Fibroblast of lung (primary cell): Measurements from ENCODE around the gene ANLN. TPM values are rescaled to one million over a fixed set of nuclear protein-coding genes. Genes with fewer than 3 reads are reported as not detected.
A peak's percentile ranks its signal among the peaks of the same experiment; 100 is the strongest.

ENCODE experiments used
- DNase-seq, 2 donors: peaks; one replicate each; pipeline versions ENCODE4 v3.0.0 to v3.0.0-alpha.2; 2010; ENCODE audit warnings: low read depth in 2 of 2
- H2AFZ ChIP-seq: 2 replicates; pipeline ENCODE4 v1.5.1; 2012; ENCODE audit warnings: low read length, control low read depth, inconsistent platforms
- H3K27ac ChIP-seq: 2 replicates; pipeline ENCODE4 v1.5.1; 2011; ENCODE audit warnings: low read length, control low read depth; ENCODE audit not compliant: insufficient read depth
- H3K27me3 ChIP-seq: 2 replicates; pipeline ENCODE4 v1.5.1; 2011; ENCODE audit warnings: mild to moderate bottlenecking, low read length; ENCODE audit not compliant: control insufficient read depth, insufficient read depth
- H3K36me3 ChIP-seq: 2 replicates; pipeline ENCODE4 v1.5.1; 2011; ENCODE audit warnings: low read length; ENCODE audit not compliant: control insufficient read depth, insufficient read depth
- H3K4me1 ChIP-seq: 2 replicates; pipeline ENCODE4 v1.5.1; 2011; ENCODE audit warnings: low read length; ENCODE audit not compliant: control insufficient read depth, insufficient read depth; ENCODE audit errors: extremely low read depth
- H3K4me2 ChIP-seq: 2 replicates; pipeline ENCODE4 v1.5.1; 2011; ENCODE audit warnings: low read length, control low read depth; ENCODE audit not compliant: insufficient read depth; ENCODE audit errors: extremely low read depth
- H3K4me3 ChIP-seq, 4 experiments: fragments of 200-600 bp in 1 of 4; sonication (generic) in 1 of 4; replicated peaks in 1 of 4; 2 replicates each; pipeline ENCODE4 v1.5.1; 2011 to 2016; ENCODE audit warnings: low read length in 4 of 4, low read depth in 3 of 4, mild to moderate bottlenecking in 3 of 4, control low read depth in 2 of 4, inconsistent platforms in 1 of 4, mixed read lengths in 1 of 4; ENCODE audit not compliant: insufficient read depth in 1 of 4; ENCODE audit errors: control extremely low read depth in 1 of 4
- H3K79me2 ChIP-seq: 2 replicates; pipeline ENCODE4 v1.5.1; 2012; ENCODE audit warnings: mild to moderate bottlenecking, low read length, inconsistent platforms; ENCODE audit not compliant: control insufficient read depth, insufficient read depth
- H3K9ac ChIP-seq: 2 replicates; pipeline ENCODE4 v1.5.1; 2011; ENCODE audit warnings: mild to moderate bottlenecking, low read length, control low read depth; ENCODE audit not compliant: insufficient read depth
- H3K9me3 ChIP-seq: 2 replicates; pipeline ENCODE4 v1.5.1; 2012; ENCODE audit warnings: low read depth, low read length; ENCODE audit not compliant: control insufficient read depth, insufficient read depth
- H4K20me1 ChIP-seq: 2 replicates; pipeline ENCODE4 v1.5.1; 2011; ENCODE audit warnings: low read length; ENCODE audit not compliant: control insufficient read depth, insufficient read depth; ENCODE audit errors: extremely low read depth
- CTCF ChIP-seq, 2 donors: IDR thresholded peaks in 1 of 2; conservative IDR thresholded peaks in 1 of 2; 1 replicate in 1 of 2; 2 replicates in 1 of 2; pipeline ENCODE4 v1.5.1; 2011 to 2012; ENCODE audit warnings: low read length in 2 of 2, control low read depth in 1 of 2, inconsistent platforms in 1 of 2, low read depth in 1 of 2, mild to moderate bottlenecking in 1 of 2
- EZH2 ChIP-seq: IDR thresholded peaks from 2 replicates; pipeline ENCODE4 v1.5.1; 2012; ENCODE audit warnings: low read length, control low read depth, mild to moderate bottlenecking; ENCODE audit errors: missing control alignments
- polyA plus RNA-seq, 2 donors: library from polyadenylated mRNA; depleted of rRNA in 1 of 2; stranded (reverse) in 1 of 2; unstranded in 1 of 2; fragments of >200 nt; gene quantifications; 2 replicates each; pipeline ENCODE4 v1.2.1, GENCODE V29; 2011 to 2012; ENCODE audit warnings: missing spikeins in 1 of 2
- total RNA-seq: library from RNA; depleted of rRNA; stranded (reverse); fragments of >200 nt; gene quantifications from 2 replicates; pipeline ENCODE4 v1.2.1, GENCODE V29; 2014

The ANLN gene
- total and polyA plus RNA-seq, 2 donors (not counting 1 experiment from before 2014, with no cell fraction given): 21.5 to 25.3 TPM

DNA sequence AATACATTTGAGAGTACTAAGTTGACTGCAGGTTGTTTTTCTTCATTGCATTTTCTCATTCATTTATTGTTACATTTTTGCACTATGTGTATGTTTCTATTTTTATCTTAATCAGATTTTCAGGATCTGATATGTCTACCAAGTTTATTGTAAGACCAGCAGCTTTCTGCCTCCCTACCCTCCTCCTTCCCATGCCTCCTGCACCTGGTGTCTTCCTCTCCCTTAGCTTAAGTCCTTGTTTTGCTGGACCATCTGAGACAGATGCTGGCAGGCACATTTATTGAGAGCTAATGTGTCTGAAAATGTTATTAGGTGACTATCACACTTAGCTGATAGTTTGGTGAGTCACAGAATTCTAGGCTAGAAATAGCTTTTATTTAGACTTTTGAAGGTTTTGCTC is 79.6 kb downstream of the ANLN start:
- Histone ChIP-seq H3K4me3 (no peak overlapping the region), H3K27ac (no peak overlapping the region), H3K9ac (no peak overlapping the region), H3K79me2 (no peaks in the 10 kb centered on the region), H3K36me3 (no peaks in the 10 kb centered on the region), H3K27me3 (no peaks in the 10 kb centered on the region), H4K20me1 (no peaks in the 10 kb centered on the region), H2AFZ (no peak overlapping the region), H3K4me1 (no peaks in the 10 kb centered on the region), H3K9me3 (no peaks in the 10 kb centered on the region), H3K4me2 (no peak overlapping the region)
- DNase-seq: peak in 1 of 2 donors; percentile 31
- no peak for TF ChIP-seq CTCF (conservative IDR thresholded peaks at IDR 0.05 in 1 of 2, IDR thresholded peaks at IDR 0.05 in 1 of 2; ENCODE audit: low read depth in 1 of 2, low read length in 2 of 2)
- TF ChIP-seq EZH2: no peak

- no peak overlapping the region for H3K4me3 ChIP-seq
- H3K9me3 ChIP-seq: no peaks in the 10 kb centered on the region
- H3K36me3 ChIP-seq: no peaks in the 10 kb centered on the region
- no peaks in the 10 kb centered on the region for H3K4me1 ChIP-seq
- no peak overlapping the region for H3K27ac ChIP-seq
- no peaks in the 10 kb centered on the region for H3K79me2 ChIP-seq
- TF ChIP-seq CTCF (conservative IDR thresholded peaks at IDR 0.05 in 1 of 2, IDR thresholded peaks at IDR 0.05 in 1 of 2; ENCODE audit: low read depth in 1 of 2, low read length in 2 of 2) (no peak), EZH2 (no peak)
- H4K20me1 ChIP-seq: no peaks in the 10 kb centered on the region
- H3K27me3 ChIP-seq: no peaks in the 10 kb centered on the region
- DNase-seq: no peak
- H2AFZ ChIP-seq: no peak overlapping the region
- no peak overlapping the region for H3K9ac ChIP-seq
- no peak overlapping the region for H3K4me2 ChIP-seq
Observed at GRCh38 chr7:36472141-36472729, 82.6 kb downstream of the ANLN start.

DNA sequence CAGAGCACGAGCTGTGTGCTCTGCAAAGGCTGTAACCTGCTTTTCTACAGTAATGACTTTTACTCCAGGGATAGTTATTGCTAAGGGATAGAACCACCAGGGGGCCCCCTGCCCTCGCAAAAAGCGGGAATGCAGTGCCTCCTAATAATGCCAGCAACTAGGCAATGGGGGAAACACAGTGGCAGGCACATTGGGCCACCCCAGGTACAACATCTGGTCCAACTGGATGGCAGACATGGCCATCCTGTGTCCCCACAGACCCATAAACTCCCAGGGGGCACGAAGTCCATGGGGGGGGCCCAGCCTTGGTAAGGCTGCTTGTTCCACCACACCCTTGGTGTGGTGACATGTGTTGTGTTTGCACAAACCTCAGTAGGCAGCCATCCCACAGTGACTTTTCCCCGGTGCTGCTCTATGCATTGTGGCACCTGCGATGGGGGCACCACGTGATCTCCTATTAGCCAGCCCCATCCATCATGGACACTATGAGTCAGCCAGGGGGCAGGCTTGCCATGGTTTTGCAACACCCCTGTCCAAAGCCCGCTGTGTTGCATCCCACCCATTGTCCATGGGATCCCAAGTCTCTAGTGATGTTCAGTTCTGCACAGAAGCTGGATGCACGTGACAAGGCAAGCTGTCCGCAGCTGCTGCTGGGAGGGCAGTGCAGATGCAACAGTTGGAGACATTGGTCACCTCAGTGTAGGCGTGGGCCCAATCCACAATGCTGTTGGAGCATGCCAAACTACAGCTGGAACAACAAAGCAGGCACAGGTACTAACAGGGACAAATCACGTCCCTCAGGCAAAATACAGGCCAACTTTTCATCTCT is 84.0 kb downstream of the ANLN start:
- H3K27ac ChIP-seq: no peak overlapping the region
- no peaks in the 10 kb centered on the region for H3K79me2 ChIP-seq
- H3K36me3 ChIP-seq: no peaks in the 10 kb centered on the region
- peak; percentile 15 to 25 for DNase-seq
- no peaks in the 10 kb centered on the region for H3K27me3 ChIP-seq
- TF ChIP-seq CTCF (conservative IDR thresholded peaks at IDR 0.05 in 1 of 2, IDR thresholded peaks at IDR 0.05 in 1 of 2; ENCODE audit: low read depth in 1 of 2, low read length in 2 of 2) (peak; percentile 37 to 52), EZH2 (no peak)
- H3K4me3 ChIP-seq: no peak overlapping the region
- H3K9me3 ChIP-seq: no peaks in the 10 kb centered on the region
- no peak overlapping the region for H3K4me2 ChIP-seq
- H3K4me1 ChIP-seq: no peaks in the 10 kb centered on the region
- H3K9ac ChIP-seq: no peak overlapping the region
- H4K20me1 ChIP-seq: no peaks in the 10 kb centered on the region
- no peak overlapping the region for H2AFZ ChIP-seq
